NCI-H146 (cell line): Measurements from ENCODE around the gene BNIP3.
A peak's percentile ranks its signal among the peaks of the same experiment; 100 is the strongest.

Experiments used
- DNase-seq: peaks from one replicate; lab custom pipeline; 2025; lab: John Stamatoyannopoulos, UW

The BNIP3 gene, protein sequence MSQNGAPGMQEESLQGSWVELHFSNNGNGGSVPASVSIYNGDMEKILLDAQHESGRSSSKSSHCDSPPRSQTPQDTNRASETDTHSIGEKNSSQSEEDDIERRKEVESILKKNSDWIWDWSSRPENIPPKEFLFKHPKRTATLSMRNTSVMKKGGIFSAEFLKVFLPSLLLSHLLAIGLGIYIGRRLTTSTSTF

DNA sequence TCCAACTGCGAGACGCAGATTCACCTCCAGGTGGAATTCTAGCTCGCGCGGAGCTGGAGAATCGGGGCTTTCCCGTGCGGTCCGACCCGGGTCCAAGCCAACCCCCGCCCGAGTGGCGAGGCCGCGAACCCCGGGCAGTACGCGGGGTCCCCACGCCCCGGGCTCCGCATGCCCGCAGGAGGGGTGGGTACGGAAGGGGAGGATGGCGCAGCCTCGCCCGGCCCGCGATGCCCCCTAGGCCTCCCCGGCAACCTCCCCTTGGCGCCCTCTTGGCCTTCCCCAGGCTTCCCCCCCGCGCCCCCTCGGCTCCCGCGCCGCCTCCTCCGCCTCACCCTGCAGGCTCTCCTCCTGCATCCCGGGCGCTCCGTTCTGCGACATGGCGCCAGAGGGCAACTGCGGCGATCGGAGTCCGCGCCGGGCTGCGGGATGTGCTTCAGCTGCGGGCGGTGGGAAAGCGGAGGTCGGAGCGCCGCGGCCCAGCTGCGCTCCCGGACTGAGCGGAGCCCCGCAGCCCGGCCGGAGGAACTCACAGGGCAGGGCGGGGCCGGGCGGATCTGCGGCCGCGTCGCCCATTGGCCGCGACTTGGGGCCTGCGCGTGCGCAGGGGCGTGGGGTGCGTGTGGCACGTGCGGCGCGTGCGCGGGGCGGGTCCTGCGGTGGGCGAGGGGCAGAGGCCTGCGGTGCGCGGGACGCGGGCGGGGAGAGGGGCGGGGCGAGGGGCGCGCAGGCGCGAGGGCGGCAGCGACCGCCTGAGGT lies at the start of gene BNIP3:
TSS of gene BNIP3 (minus strand) at position 495 of the 756 bp plus-strand sequence. CDS start at position 378, 117 bp downstream.
- peak; percentile 94 for DNase-seq

DNA sequence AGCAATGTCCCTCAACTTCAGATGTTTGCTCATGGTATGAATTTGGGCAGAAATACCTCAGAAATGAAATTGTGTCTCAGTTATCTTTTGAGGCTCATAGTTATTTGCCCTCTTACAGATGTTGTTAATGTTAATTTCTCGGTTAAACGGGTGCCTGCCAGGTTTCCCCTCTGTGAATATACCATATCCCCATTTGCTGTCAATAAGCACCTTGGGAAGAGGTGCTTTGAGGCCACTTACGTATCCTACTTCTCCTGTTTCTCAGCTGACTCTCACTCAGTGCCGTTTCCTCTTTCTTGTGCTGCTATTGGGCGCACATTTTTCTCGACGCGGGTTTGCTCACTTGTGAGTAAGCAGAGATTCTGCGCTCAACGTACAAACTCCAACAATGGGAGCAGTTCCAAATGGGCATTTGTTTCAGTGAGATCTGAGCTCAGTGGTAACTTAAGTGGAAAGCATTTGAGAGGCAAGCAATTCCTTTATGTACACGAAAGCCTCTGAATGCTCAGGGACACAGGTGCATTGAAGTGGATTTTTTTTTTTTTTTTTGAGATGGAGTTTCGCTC lies 49.3 kb upstream of the BNIP3 start:
- no peak for DNase-seq

DNA sequence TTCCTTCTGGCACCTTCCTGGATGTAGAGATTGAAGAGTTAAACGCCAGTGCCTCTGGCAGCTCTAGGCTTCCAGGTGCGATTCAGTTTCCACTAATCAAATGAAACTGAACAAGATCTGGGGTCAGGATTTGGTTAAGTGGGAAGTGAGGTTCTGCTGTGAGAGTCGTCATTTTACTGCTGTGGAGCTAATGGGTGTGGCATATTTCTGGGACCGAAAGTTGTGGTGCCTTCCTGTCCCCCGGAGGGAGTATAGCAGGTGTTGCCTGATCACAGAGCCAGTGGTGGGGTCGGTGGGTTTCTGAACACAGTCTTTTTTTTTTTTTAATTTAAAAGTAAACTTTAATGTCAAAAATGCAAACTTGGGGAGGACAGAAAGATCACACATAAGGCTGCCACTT lies 47.0 kb upstream of the BNIP3 start:
- no peak for DNase-seq

DNA sequence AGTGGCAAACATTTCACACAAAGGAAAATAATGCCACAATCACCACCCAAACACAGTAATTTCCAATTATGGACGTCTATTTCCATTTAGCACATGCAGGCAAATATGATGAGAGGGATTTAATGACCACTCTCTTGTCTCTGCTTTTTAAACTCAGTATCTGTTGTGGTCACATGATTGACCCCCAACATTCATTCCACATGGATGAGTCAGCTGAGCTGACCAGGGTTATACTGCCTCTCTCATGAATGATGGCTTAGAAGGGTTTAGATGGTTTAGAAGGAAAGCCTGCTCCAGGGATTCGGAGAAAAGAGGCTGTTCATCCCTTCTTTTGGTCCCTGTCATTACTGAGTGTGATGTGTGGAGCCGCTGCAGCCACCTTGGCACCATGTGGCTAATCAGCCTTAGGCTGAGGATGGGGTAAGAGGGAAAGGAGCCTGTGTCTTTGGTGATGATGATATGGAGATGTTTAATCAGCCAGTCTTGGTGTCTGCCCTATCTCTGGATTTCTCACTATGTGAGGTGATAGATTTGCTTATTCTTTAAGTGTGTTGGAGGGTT lies 45.8 kb upstream of the BNIP3 start:
- no peak for DNase-seq

DNA sequence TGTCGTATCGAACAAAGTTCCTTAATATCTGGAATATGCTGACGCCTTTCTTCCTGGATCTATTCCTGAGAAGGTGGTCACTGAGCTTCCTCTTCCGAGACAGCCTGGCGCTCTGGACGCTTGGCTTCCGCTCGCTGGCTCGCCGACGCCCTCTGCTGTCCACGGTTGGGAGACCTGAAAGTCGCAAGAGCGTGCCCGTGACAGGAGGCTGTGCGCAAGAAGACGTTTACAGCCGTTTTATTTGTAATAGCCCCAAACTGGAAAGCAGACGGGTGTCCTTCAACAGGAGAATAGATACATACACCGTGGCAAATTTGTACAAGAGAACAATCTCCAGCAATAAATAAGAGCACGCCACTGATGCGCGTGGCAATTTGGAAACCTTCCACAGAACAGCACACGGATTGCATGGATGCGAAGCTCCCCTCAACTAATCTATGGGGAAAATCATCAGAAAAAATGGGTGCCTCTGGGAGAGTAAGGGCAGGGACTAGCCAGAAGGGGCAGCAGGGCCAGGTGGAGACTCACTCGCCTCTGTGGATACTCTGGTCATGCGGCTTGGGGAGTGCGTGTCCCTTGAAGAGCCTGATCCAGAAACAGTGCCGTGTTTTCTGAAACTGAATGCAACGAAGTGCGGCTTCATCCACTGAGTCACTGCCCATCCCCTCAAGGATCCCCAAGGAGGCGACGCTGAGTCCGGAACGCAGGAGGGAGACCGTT lies 41.5 kb upstream of the BNIP3 start:
- DNase-seq, result peak; percentile 49

DNA sequence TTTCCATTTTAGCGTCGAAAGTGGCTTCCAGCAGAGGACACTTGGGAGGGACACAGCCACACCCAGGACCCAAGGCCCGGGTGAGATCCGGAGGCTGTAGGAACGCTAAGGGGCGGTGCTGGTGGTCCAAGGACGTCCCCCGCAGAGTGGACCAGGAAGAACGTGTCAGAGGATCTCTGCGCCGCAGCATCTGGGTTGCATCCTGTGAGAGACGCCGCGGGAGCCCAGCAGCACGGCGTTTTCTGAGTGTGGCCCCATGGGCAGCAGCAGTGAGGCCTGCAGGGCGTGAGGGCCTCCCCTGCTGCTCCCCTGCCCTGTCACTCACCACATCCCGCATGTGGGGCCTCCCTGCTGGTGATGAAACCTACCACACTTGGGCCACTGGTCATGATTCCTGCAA lies 40.5 kb upstream of the BNIP3 start:
- no peak for DNase-seq

DNA sequence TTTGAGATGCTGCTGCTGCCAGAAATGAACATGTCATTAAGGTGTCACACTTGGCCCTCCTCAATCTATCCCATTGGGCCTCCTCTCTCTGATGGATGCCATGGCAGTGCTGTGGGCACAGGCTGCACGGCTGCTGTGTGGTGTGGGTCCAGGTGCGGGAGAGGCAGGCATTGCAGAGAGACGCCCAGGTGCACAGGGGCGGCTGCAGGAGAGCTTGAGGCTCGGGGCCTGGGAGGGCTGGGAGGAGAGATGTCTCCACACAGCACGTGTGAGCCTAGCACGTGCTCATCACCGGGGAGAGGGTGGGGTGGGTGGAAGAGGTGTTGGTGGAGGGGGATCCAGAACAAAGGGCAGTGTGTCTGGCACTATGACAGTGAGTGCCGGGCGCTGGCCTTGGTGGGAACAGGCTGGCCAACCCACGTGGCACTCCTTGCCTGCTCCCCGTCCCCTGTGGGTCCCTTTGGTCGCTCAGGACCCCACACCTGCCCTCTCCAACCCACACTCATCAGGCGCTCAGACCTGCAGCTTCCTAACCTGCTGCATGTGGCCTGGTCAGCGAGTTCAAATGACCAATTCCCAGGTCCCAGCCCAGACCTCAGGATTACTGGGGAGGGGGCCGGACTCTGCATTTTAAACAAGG lies 39.9 kb upstream of the BNIP3 start:
- no peak for DNase-seq

DNA sequence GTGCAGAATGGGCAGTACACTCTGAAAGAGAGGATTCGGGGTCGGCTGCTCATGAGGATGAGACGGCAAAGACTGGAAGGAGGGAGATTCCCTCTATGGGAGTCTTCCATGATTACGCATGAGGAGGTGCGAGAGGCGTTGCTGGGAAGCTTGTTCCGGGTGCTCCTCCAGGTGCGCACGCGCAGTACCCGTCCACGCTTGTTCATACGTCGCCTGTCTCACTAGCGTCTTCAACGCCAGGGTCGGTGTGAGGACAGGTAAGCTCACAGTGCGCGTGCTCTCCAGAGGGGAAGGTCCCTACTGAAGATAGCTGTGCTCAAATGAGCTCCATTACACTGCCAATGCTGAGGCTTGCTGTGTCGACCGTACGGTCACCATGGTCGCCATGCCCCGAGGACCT lies 39.3 kb upstream of the BNIP3 start:
- no peak for DNase-seq

DNA sequence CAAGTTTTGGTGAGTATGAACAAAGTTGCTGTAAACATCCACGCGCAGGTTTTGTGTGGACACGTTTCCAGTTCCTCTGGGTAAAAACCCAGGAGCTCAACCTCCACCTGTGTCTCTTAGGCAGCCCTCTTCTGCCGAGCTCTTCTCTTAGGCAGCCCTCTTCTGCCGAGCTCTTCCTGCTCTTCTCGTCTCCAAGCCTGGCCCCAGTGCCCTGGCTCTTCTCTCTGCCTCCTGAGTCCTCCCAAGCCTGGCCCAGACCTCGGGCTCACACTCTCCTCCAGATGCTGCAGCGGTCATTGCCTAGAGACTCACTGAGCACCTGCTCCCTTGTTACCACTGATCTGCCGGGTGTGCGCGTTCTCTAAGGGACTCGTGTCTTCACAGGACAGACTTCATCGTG lies 38.7 kb upstream of the BNIP3 start:
- DNase-seq, result no peak

DNA sequence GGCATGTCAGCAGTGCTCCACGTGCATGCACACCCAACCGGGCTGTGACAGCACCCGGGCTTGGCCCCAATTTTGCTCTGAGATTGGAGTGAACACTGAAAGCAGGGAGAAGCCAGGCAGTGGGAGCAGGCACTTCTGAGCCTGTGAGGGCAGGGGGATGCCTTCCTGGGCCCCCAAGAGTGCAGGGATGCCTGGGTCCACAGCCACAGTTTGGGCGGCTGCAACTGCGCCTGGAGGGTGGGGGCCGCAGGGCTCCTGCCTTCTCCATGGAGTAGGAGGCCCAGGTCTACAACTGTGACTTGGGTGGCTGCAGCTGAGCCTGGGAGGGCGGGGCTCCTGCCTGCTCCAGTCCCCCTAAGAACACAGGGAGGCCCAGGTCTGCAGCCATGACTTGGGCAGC lies 37.6 kb upstream of the BNIP3 start:
- DNase-seq, result no peak

DNA sequence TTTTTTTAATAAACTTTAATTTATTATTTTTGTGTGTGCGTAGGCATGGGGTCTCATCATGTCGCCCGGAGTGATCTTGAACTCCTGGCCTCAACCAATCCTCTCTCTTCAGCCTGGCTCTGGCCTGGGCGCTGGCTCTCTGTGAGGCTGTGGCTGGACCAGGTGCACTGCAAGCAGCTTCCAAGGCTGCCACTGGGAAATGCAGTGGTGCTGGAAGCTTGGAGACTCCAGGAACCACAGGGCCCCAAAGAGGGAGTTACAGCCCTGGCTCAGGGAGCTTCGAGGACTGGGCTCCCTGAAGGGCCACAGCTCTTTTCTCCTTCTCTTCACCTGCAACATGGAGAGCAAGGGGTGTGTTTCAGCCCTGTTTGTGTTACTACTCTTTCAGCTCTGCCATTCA lies 36.7 kb upstream of the BNIP3 start:
- no peak for DNase-seq

DNA sequence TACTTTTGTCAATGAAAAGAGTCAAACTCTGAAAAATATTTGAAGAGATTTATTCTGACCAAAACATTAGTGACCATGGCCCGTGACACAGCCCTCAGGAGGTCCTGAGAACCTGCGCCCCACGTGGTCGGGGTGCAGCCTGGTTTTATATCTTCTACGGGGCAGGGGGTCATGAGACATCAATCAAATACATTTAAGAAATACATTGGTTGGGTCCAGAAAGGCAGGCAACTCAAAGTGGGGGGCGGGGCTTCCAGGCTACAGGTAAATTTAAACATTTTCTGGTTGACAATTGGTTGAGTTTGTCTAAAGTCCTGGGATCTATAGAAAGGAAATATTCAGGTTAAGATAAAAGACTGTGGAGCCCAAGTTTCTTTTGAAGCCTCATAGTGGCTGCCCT lies 34.8 kb upstream of the BNIP3 start:
- no peak for DNase-seq

DNA sequence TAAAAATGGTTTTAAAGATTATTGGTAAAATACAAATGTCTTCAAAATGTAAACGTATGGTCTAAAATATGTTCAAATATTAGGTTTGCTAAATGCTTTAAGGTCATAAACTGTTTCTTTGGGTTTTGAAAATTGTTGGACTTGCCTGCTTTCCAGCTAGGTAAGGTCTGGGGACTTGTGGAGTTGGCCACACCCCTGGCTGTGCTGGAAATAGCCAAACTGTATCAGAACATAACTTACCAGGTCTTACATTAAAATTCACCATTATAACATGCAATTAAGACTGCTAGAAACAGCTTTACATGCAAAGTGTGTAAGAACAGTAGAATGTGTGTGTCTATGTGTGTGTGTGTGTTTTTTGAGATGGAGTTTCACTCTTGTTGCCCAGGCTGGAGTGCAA lies 29.7 kb upstream of the BNIP3 start:
- DNase-seq, result no peak

DNA sequence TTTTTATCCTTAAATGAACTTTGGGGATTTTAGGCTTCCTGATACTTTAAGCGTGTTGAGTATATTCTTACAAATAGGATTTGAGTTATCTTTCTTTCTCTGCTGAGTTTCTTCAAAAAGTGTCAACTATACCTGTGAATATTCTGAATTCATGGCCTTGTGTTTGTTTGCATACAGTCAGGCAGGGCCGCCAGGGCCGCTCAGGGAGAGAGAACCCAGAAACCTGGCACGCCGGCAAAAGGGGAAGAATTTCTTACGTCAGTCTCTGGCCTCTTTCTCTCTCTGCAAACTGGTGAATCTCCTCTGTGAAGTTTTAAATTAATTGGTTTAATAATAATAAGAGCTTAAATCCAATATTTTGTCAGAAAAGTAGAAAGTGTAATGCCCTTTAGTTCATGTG lies 29.3 kb upstream of the BNIP3 start:
- DNase-seq, result no peak

DNA sequence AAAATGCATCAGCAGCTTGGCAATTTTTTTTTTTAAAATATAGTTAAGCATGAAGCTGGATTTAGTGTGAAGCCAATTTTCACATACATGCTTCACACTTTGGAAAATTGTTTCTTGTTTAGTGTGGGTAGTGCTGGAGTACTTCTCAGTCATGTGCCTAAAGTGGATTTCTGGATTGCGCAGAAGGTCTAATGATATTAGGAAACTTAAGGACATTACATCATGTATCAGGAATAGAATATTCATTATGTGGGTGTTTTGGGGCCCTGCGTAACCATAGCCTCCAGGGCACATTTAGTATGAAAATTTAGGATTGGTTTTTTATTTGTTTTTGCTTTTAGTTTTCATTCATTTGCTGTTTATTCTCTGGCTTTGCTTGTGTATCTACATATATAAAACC lies 28.8 kb upstream of the BNIP3 start:
- no peak for DNase-seq

DNA sequence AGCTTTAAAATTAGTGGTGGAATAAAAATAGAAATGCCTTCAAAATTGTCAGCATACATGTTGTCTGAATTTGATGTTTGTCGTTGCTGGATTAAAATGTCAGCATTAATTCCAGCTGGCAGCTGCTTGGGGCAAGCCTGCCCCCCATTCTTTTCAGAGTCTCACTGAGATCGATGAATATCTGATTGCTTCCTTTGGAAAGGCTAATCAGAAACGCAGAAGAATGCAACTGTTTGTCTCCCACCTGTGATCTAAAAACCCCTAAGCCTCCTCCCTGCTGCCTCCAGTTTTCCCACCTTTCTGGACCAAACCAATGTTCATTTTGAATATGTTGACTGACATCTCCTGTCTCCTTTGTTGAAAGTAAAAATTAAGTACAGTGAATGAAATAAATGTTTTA lies 27.9 kb upstream of the BNIP3 start:
- DNase-seq, result no peak

DNA sequence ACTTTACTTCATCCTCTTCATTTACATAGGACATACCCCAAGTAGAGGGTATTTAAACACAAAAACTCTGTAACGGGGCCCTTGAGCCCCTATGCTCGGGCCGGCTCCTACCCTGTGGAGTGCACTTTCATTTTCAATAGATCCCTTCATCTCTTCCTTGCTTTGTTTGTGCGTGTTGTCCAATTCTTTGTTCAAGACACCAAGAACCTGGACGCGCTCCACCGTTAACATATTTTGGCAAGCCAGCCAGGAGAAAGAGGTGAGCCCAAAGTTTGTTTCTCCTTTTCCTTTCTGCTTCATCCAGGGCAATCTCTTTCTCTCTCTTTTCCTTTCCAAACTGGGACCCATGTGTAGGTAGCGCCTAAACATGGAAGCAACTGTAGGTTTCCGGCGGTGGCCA lies 26.0 kb upstream of the BNIP3 start:
- DNase-seq, result no peak

DNA sequence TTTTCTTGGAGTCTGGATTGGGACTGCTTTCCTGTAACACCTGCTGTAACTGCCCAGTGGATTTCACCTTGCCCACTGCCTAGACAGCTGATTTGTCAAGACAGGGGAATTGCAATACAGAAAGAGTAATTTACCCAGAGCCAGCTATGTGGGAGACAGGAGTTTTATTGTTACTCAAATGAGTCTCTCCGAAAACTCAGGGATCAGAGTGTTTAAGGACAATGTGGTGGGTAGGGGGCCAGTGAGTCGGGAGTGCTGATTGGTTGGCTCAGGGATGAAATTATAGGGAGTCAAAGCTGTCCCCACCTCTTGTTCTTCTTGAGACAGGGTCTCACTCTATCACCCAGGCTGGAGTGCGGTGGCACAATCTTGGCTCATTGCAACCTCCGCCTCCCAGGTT lies 25.2 kb upstream of the BNIP3 start:
- DNase-seq, result no peak

DNA sequence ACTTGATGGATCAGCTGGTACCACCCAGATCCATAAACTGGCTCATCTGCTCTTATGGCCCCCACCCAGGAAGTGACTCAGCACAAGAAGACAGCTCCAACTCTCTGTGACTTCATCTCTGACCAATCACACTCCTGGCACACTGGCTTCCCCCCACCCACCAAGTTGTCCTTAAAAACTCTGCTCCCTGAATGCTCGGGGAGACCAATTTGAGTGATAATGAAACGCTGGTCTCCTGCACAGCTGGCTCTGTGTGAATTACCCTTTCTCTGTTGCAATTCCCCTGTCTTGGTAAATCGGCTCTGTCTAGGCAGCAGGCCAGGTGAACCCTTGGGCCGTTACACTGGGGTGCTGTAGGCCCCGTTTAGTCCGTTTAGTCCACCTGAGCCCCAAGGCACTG lies 23.4 kb upstream of the BNIP3 start:
- no peak for DNase-seq

DNA sequence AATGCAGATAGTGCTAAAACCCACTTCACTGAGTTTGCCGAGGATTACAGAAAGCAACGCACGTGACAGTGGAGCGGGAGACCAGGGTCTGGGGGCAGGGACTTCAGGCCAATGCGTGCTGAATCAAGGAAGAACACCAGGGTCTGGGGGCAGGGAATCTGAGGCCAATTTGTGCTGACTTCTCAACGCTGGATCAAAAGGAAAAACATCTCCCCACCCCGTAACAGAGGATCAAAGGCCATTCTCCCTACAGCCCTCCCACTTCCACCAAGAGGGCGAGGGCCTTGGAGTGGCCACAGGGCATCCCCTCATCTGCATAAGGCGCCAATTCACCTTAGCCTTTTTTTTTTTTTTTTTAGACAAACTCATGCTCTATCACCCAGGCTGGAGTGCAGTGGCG lies 22.3 kb upstream of the BNIP3 start:
- DNase-seq, result no peak

DNA sequence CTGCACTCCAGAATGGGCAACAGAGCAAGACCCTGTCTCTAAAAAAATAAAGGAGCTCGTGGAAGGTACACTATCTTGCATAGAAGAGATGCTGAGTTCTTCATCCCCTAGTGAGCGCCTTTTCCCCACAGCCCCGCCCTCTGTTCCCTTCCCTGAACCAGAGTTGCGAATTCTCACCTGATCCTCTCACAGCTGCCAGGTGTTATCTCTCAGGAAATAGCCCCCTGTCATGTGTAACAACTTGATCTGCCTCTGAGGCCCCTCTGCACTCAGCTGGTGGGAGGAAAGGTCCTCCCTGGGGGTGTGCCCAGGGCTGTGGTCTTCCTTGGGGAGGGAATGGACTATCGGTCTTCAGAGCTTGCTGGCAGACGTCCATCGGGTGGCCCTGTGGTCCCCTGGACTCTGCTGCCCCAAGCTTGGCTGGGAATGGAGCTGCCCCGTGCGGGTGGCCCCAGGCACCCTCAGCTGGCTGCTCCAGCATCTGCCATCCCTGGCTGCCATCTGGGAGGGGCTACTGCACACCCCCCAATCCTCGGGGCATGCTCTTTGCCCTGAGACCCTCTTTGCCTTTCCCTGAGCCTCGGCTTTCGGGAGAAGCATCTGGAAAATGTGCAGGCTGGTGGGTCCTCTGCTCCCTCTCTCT lies 21.7 kb upstream of the BNIP3 start:
- no peak for DNase-seq

DNA sequence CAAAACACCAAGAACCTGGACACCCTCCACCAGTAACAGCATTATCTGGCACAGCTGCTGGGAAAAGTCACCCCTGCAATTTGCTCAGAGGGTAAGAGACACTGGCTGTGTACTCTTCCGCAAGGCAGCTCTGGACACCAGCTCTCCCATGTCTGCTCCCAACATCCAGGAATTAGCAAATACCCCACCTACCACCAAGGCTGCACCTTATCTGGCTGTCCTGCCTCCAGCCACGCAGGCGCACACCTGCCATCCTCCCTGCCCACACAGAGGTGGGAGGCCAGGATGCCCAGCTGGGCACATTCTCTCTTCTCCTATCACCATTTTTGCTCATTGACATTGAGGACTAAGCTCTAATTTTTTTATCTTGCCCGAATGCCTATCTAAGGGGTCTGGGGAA lies 20.3 kb upstream of the BNIP3 start:
- DNase-seq, result no peak
